Hepatocyte (in vitro differentiated cells): ENCODE measurements around the gene CDKL2.

Experiments used
- EZH2 ChIP-seq: fragments of 200-600 bp; sonication (generic); IDR thresholded peaks from 2 replicates; pipeline ENCODE4 v1.6.1; 2016; ENCODE audit warnings: antibody characterized with exemption, mild to moderate bottlenecking, borderline replicate concordance
- EZH2phosphoT487 ChIP-seq: fragments of 200-600 bp; sonication (generic); IDR thresholded peaks from one replicate; pipeline ENCODE4 v1.6.1; 2018; ENCODE audit warnings: antibody characterized with exemption, mild to moderate bottlenecking, low read depth, moderate library complexity; ENCODE audit not compliant: unreplicated experiment, severe bottlenecking
- TF ChIP-seq, protein P1 (sequence below): fragments of 200-600 bp; sonication (generic); IDR thresholded peaks from 2 replicates; pipeline ENCODE4 v1.5.1; 2016; ENCODE audit warnings: antibody characterized with exemption, mild to moderate bottlenecking; ENCODE audit not compliant: poor library complexity

DNA sequence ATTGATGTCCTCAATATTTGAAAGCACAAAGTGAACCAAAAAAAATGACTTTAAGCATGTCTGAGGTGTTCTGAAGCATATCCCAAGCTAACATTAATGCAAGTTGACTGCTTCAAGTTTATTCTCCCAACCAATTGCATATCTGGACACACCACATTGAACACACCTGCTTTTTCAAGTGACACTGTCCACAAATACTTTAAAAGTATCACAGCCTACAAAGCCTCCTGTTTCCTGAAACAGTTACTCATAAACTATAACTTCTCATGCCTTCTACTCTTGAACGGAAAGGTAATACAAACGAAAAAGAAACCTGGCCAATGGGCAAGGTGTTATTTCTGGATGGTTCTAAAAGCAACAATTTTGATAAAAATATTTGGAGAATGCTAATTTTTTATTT lies 1.1 kb downstream of the CDKL2 start:
- TF ChIP-seq, protein P1, sequence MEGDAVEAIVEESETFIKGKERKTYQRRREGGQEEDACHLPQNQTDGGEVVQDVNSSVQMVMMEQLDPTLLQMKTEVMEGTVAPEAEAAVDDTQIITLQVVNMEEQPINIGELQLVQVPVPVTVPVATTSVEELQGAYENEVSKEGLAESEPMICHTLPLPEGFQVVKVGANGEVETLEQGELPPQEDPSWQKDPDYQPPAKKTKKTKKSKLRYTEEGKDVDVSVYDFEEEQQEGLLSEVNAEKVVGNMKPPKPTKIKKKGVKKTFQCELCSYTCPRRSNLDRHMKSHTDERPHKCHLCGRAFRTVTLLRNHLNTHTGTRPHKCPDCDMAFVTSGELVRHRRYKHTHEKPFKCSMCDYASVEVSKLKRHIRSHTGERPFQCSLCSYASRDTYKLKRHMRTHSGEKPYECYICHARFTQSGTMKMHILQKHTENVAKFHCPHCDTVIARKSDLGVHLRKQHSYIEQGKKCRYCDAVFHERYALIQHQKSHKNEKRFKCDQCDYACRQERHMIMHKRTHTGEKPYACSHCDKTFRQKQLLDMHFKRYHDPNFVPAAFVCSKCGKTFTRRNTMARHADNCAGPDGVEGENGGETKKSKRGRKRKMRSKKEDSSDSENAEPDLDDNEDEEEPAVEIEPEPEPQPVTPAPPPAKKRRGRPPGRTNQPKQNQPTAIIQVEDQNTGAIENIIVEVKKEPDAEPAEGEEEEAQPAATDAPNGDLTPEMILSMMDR, result no peak
- TF ChIP-seq EZH2 (no peak), EZH2phosphoT487 (no peak)
